ENCODE data around the gene FKBP10. TPM values are rescaled to one million over a fixed set of nuclear protein-coding genes. Genes with fewer than 3 reads are reported as not detected.

The FKBP10 gene, protein sequence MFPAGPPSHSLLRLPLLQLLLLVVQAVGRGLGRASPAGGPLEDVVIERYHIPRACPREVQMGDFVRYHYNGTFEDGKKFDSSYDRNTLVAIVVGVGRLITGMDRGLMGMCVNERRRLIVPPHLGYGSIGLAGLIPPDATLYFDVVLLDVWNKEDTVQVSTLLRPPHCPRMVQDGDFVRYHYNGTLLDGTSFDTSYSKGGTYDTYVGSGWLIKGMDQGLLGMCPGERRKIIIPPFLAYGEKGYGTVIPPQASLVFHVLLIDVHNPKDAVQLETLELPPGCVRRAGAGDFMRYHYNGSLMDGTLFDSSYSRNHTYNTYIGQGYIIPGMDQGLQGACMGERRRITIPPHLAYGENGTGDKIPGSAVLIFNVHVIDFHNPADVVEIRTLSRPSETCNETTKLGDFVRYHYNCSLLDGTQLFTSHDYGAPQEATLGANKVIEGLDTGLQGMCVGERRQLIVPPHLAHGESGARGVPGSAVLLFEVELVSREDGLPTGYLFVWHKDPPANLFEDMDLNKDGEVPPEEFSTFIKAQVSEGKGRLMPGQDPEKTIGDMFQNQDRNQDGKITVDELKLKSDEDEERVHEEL
- total RNA-seq (2022; extraction: Qiagen RNA extraction; ENCODE audit: low read depth) = 85.9 to 115 TPM (median 109 TPM) in 5 replicates

DNA sequence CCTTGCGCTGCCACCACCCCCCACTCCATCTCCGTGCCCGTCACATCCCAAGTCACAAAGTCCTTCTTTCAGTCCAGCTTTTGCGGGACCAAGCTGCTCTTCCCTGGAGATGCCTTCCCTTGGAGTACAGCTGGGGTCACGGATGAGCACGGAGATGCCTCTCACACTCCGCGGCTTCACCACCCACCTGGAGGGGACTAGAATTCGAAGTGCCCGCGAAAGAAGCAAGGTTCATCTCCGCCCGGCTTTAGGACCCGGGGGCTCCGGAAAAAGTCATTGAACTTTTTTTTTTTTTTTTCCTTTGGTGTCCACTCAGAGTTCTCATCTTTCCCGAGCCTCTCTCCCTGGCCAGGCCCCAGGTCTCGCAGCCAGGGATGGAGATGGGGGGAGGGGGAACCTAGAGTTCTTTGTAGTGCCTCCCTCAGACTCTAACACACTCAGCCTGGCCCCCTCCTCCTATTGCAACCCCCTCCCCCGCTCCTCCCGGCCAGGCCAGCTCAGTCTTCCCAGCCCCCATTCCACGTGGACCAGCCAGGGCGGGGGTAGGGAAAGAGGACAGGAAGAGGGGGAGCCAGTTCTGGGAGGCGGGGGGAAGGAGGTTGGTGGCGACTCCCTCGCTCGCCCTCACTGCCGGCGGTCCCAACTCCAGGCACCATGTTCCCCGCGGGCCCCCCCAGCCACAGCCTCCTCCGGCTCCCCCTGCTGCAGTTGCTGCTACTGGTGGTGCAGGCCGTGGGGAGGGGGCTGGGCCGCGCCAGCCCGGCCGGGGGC is at the start of gene FKBP10:
FKBP10 (plus strand) TSS at position 624 of the 771 bp plus-strand sequence; CDS start at position 655, 31 bp downstream.

DNA sequence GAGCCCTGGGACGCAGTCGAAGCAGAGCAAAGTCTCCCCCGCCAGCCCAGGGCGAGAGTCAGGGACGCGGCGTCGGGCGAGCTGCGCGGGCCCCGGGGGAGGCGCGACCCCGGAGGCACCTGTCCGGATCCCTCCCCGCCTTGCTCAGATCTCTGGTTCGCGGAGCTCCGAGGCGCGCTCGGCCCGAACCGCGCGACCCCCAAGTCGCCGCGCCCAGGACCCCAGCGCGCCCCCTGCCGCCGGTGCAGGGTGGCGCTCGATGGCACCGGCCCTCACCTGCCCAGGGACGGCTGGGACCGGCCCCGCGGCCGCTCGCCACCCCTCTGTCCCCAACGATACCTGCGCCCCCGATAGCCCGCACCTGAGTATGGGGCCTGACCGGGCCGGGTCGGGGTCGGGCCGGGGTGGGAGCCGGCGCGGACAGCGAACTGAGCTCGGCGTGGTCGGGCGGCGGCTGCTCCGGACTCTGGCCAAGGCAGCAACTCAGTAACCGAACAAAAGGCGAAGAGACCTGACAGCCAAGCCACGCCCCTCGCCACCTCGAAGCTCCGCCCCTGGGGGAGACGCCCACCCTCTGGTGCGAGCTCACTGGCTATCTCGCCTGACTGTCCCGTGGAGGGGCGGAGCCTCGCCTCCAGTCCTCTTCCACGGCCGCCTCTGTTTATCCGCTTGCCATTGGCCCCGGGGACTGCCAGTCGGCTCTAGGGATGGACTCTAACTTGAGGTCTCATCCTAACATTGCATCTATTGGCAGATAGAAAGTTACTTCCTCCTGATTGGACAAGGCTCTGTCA is 26.4 kb upstream of the FKBP10 start, which contains the start of gene JUP:
JUP (minus strand) TSS at position 485 of the 794 bp plus-strand sequence. CDS start 14,857 bp downstream, outside the sequence.

DNA sequence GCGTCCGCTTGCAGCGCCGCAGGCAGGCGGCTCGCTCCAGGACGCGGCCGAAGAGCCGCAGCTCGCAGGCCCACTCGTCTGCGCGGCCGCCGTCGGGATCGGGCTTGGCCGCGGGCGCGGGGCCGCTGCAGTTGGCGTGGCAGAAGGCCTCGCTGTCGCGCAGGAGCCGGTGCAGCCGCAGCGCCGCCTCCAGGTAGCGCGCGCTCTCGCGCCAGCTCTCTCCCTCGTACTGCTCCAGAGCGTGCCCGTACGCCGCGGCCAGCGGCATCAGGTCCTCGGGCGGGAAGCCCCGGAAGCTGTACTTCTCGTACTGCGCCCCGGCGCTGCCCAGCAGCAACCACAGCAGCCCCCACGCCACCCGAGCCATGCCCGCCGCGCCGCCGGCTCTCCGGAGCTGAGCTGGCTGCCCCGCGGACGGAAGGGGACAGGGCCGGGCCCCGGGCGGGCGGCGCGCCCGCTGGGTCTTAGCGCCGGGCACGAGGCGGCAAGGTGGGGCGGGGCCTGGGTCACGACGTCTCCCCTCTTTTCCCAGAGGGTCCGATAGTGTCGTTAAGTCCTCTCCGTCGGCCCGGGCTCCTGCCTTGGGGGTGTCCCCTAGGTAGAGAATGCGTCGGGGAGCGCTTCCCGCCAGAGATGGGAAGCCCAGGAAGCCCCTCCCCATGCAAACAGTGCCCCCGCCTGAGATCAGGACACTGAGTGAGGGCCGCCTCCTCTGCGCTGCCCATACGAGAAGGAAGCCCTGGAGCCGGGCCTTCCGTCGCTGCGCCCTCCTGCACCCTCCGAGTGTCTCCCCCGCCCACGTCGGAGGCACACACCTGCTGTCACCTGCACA is 1.0 kb upstream of the FKBP10 start, which contains the start of gene P3H4:
P3H4 (minus strand) TSS at position 401 of the 832 bp plus-strand sequence; CDS start at position 367, 34 bp downstream.

DNA sequence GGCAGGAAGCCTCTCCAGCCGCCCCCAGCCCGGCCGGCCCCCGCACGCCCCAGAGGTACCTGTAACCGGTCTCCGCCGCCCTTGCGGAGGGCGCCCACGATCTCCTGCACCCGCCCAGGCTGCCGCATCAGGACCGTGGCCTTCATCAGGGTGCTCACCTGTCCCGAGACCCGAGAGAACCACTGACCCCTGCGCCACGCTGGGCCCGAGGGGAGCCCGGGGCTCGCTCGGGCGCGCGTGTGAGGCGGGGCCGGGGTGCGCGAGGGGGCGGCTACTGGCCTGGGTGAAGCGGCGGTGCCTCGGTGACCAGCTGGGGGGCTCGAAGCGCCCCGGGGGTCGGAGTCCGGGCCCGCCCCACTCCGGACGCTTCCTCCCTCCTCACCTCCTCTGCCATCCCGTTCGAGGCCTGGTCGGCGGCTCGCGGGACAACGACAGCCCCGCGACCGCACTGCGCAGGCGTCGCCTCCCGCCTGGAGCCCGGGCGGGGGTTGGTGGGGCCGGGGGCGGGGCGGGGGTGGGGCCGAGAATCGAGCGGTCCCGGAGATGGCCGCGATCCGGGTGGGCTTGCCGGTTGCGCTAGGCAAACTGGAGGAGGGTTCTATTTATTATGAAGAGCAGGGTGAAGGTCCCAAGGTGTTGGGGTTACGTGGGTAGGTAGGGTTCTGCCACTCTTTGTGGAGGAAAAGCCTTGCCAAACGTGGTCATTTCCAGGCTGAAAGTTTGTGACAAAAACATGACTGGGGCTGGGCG is 23.2 kb downstream of the FKBP10 start, which contains the start of gene NT5C3B:
NT5C3B (minus strand) TSS at position 433 of the 750 bp plus-strand sequence; CDS start at position 394, 39 bp downstream.

DNA sequence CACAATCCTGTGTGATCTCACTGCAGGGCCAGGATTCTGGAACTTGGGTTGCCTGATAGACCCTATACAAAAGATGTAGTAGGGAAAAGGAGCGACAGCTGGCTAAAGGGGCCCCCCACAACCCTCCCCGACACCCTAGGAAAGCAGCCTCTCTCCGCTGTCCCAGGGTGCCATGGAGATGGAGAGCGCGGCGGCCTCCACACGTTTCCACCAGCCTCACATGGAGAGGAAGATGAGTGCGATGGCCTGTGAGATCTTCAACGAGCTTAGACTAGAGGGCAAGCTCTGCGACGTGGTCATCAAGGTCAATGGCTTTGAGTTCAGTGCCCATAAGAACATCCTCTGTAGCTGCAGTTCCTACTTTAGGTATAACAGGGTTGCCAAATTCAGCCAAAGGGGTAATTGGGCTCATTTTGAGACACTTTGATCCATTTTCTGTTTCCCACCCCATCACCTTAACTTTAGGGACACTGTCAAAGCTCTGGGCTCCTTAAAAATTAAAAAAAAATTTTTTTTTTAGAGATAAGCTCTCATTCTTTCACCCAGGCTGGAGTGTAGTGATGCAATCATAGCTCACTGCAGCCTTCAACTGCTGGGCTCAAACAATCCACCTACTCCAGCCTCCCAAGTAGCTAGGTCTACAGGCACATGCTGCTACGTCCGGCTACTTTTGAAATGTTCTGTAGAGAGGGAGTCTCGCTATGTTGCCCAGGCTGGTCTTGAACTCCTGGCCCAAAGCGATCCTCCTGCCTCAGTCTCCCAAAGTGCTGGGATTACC is 25.1 kb downstream of the FKBP10 start, which contains the start of gene KLHL10:
KLHL10 (plus strand) TSS at position 65 of the 778 bp plus-strand sequence; CDS start at position 173, 108 bp downstream.

DNA sequence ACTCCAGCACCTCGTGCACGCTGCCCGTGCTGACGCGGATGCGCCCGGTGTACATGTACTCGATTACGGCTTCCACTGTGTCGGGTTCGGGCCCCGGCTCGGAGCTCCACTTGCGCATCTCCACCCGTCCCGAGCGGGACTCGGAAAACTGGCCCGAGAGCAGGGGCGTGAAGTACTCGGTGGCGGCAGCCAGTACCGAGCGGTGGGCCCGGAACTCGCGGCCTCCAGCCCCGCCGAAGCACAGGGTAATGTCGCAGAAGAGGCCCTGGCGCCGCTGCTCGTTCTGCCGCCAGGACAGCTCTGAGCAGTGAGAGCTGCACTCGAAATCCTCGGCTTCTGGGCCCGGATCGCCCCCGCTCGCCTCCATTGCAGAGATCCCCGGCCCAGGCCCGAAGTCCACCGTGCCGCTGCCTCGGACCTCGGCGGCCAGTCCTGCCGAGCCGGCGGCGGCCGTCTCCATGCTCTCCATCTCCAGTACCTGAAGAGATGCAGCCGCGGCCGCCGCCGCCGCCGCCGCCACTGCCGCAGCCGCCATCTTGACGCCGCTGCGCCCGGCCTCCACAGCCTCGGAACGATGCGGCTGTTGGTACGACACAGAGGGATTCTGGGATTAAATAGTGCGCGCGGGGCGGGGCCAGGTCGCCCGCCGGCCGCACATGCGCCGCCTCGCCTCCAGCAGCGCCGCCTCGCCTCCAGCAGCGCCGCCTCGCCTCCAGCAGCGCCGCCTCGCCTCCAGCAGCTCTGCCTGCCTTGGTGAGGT is 52.2 kb downstream of the FKBP10 start, which contains the start of gene KLHL11:
KLHL11 (minus strand) TSS at position 588 of the 760 bp plus-strand sequence; CDS start at position 535, 53 bp downstream.

Other genes starting within 250 kb of the FKBP10 start
- not detected in 5 replicates for gene KRT9, start 240.9 kb upstream of the FKBP10 start, total RNA-seq (2022; extraction: Qiagen RNA extraction; ENCODE audit: low read depth)
- gene KRT14, start 226.1 kb upstream of the FKBP10 start, total RNA-seq (2022; extraction: Qiagen RNA extraction; ENCODE audit: low read depth) = 0.09 TPM in 1 of 5 replicates, not detected in the others
- 0.27 to 1.1 TPM (median 0.66 TPM) in 5 replicates for gene KRT16, start 200.2 kb upstream of the FKBP10 start, total RNA-seq (2022; extraction: Qiagen RNA extraction; ENCODE audit: low read depth)
- gene KRT17, start 188.4 kb upstream of the FKBP10 start, total RNA-seq (2022; extraction: Qiagen RNA extraction; ENCODE audit: low read depth) = 0.54 to 0.96 TPM (median 0.90 TPM) in 5 replicates
- 1,281 to 1,716 TPM (median 1,378 TPM) in 5 replicates for gene EIF1, start 124.1 kb upstream of the FKBP10 start, total RNA-seq (2022; extraction: Qiagen RNA extraction; ENCODE audit: low read depth)
- 0.57 TPM in 1 of 5 replicates, not detected in the others for gene GAST, start 100.7 kb upstream of the FKBP10 start, total RNA-seq (2022; extraction: Qiagen RNA extraction; ENCODE audit: low read depth)
- gene HAP1, start 78.4 kb upstream of the FKBP10 start, total RNA-seq (2022; extraction: Qiagen RNA extraction; ENCODE audit: low read depth) = 0.69 to 2.9 TPM (median 1.5 TPM) in 5 replicates
- 81.9 to 128 TPM (median 113 TPM) in 5 replicates for gene JUP, start 26.3 kb upstream of the FKBP10 start, total RNA-seq (2022; extraction: Qiagen RNA extraction; ENCODE audit: low read depth)
- gene P3H4, start 1.1 kb upstream of the FKBP10 start, total RNA-seq (2022; extraction: Qiagen RNA extraction; ENCODE audit: low read depth) = 30.4 to 39.9 TPM (median 34.4 TPM) in 5 replicates
- gene NT5C3B, start 23.2 kb downstream of the FKBP10 start, total RNA-seq (2022; extraction: Qiagen RNA extraction; ENCODE audit: low read depth) = 103 to 118 TPM (median 114 TPM) in 5 replicates
- 0.08 to 0.09 TPM (median 0.08 TPM) in 3 of 5 replicates, not detected in the others for gene KLHL10, start 24.8 kb downstream of the FKBP10 start, total RNA-seq (2022; extraction: Qiagen RNA extraction; ENCODE audit: low read depth)
- 2.0 to 4.4 TPM (median 2.7 TPM) in 5 replicates for gene KLHL11, start 52.4 kb downstream of the FKBP10 start, total RNA-seq (2022; extraction: Qiagen RNA extraction; ENCODE audit: low read depth)
- gene ACLY, start 105.9 kb downstream of the FKBP10 start, total RNA-seq (2022; extraction: Qiagen RNA extraction; ENCODE audit: low read depth) = 244 to 299 TPM (median 293 TPM) in 5 replicates
- gene ODAD4, start 117.6 kb downstream of the FKBP10 start, total RNA-seq (2022; extraction: Qiagen RNA extraction; ENCODE audit: low read depth) = 1.2 to 1.7 TPM (median 1.6 TPM) in 5 replicates
- 54.4 to 72.8 TPM (median 69.7 TPM) in 5 replicates for gene CNP, start 153.8 kb downstream of the FKBP10 start, total RNA-seq (2022; extraction: Qiagen RNA extraction; ENCODE audit: low read depth)
- gene DNAJC7, start 204.4 kb downstream of the FKBP10 start, total RNA-seq (2022; extraction: Qiagen RNA extraction; ENCODE audit: low read depth) = 119 to 139 TPM (median 130 TPM) in 5 replicates
- 43.8 to 50.6 TPM (median 46.6 TPM) in 5 replicates for gene NKIRAS2, start 207.1 kb downstream of the FKBP10 start, total RNA-seq (2022; extraction: Qiagen RNA extraction; ENCODE audit: low read depth)
- gene C17orf113, start 237.6 kb downstream of the FKBP10 start, total RNA-seq (2022; extraction: Qiagen RNA extraction; ENCODE audit: low read depth) = 0.59 to 0.90 TPM (median 0.74 TPM) in 5 replicates

All from A549 treated with RU486 at 1 μM for 4 hours (cell line).